ENCODE results near the gene FBLN7.

DNA sequence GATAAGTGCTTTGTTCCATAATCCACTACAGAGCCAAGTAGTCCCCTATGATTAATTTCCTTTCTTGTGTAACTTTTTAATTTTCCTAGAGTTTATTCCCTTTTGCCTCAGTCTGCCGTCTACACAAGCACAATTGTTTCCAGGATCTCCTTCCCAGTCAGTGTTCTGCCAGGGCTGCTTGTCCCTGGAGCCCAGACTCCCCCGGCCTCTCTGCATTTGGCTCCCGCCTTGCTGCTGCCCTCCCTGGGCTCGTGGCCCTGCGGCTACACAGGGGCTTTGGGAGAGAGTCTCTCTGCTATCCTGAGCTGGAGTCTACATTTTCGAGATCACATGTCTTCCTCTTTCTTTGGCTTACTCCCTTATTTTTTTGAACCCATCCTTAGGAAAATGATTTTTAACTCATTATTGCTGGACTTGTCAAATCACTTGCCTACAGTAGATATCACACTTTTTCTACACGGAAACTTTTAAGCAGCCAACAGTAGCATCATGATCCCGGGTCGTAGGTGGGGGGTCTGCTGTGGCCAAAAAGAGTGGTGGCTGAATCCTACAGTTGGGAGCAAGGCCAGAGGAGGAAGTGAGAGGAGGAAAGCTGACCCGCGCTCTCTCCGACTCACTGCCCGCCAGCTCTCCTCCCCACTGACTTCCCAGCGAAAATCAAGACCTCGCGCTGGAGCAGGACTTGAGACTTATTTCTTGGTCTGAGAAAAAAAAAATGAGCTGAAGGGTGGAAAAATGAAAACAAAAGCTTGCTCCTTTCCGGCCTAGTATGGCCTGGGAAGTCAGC lies 9.4 kb downstream of the FBLN7 start:
- TF ChIP-seq EZH2 (IDR thresholded peaks at IDR 0.05; ENCODE audit: insufficient read depth, poor library complexity, severe bottlenecking), result no peak
- TF ChIP-seq EZH2phosphoT487 (IDR thresholded peaks at IDR 0.05; ENCODE audit: insufficient read depth, low read depth), result no peak
